Stimulated activated CD8-positive, alpha-beta memory T cell treated with anti-CD3 and anti-CD28 coated beads, Interleukin-4, amount 100 ng/mL, for 4 hours (primary cell): ENCODE results near the gene CCHCR1.

Experiments
- DNase-seq, 2 donors: peaks; one replicate each; pipeline ENCODE4 v3.0.0-alpha.2; 2020; ENCODE audit warnings: low read depth in 2 of 2, low spot score in 1 of 2

The CCHCR1 gene

DNA sequence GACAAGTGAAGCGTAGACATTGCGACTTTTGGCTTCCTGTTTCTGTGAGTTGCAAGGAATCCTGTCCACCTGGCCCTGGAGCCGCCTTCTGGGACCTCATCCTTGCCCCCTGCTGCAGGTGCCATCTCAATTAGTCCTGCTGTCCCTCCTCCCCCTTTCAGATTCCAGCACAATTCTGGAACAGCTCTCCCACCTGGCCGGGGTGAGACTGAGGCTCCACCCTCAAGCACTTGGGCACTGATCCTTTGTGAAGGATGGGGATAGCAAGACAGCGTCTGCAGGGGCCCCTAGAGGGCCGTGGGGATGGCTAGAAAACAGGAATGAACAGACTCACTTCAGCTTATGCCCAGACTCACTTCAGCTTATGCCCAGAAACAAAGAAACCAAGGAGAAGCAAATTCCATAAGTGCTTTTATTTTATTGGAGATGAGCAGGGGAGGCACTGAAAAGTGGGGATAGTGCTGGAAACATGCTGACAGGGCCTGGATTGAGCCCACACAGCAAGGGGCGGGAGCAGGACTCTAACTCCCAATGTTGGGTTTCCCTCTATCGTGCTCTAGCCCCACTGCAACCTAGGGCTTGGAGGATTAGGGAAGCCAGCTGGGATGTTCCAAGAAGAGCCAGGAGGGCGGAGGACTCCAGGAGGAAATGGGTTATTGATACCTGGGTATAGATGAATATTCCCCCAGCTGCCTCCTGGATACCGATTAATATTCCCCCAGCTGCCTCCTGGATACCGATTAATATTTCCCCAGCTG is 46.6 kb downstream of the CCHCR1 start:
- no peak for DNase-seq

DNA sequence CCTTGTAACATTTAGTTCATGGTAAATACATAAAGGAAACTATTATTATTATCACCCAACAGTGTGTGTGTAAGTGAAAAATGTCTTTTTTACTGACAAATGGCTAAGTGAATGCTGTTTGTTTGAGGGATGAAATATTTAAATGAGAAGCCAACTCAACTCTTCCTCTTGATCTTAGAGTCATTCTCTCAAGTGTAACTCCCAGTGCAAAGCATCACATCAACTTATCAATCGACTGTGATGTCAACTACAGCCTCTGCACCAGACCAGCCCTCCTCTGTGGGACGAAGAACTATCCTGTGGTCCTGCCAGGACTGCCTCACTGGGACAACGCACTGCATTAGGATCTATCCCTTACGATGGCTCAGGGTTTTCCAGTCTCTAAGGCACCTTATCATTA is 50.5 kb downstream of the CCHCR1 start:
- no peak for DNase-seq

DNA sequence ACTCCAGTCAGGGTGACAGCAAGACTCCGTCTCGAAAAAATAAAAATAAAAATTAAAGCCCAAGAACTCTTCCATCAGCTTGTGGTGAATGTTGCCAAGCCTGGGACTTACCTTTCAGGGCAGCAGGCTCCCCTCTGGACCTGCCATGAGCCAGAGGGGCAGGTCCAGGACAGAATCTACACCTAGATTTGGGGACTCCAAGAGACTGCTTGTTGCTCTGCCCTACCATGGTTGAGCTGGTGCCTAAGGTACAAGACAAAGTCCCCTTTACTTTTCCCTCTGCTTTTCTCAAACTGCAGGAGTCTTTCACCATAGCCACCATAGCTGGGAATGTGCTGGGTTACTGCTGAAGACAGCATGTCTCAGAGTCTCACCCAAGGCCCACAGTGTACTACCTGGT is 54.5 kb downstream of the CCHCR1 start:
- DNase-seq = no peak

DNA sequence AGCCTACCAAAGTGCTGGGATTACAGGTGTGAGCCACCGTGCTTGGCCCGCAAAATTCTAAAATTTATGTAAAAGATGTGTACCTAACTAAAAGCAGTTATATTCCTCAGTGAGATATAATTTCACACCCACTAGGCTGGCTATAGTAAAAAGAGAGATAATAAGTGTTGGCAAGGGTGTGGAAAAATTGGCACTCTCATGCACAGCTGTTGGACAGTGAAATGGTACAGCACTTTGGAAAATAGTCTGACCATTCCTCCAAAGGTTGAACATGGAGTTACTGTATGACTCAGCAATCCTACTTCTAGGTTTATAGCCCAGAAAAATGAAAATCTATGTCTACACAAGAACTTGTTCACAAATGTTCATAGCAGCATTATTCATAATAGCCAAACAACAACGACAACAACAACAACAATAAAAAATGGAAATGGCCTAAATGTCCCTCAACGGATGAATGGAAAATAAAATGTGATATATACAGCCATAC is 59.1 kb downstream of the CCHCR1 start:
- no peak for DNase-seq

DNA sequence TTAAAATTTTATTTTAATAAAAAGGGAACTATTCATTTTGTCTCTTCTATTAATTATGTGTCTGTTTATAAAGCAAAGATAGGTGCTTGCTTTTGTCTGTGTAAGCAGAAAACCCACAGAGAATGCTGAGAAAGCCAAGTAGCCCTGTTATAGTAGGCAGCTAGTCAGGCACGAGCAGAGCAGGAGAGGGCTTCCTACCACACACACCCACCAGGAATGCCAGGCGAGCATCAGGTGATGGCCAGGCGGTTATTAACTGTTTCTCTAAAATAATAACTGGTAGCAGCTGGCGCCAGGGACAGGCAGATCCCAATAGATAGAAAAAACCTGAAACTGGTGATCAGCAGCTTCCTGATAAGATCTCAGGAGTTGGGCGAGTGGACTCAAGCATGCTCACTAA is 60.9 kb downstream of the CCHCR1 start:
- DNase-seq = no peak

DNA sequence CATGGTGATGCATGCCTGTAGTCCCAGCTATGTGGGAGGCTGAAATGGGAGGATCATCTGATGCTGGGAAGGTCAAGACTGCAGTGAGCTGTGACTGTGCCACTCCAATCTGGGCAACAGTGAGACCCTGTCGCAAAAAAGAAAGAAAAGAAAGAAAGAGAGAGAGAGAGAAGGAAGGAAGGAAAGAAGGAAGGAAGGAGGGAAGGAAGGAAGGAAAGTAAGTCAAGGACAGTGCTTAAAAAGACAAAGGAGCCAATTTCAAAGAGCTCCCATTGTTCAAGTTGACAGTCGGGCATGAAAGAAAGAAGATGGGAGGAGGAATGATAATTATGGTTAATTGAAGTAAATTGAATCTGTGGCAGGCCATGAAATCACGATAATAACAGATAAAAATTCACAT is 61.4 kb downstream of the CCHCR1 start:
- no peak for DNase-seq

DNA sequence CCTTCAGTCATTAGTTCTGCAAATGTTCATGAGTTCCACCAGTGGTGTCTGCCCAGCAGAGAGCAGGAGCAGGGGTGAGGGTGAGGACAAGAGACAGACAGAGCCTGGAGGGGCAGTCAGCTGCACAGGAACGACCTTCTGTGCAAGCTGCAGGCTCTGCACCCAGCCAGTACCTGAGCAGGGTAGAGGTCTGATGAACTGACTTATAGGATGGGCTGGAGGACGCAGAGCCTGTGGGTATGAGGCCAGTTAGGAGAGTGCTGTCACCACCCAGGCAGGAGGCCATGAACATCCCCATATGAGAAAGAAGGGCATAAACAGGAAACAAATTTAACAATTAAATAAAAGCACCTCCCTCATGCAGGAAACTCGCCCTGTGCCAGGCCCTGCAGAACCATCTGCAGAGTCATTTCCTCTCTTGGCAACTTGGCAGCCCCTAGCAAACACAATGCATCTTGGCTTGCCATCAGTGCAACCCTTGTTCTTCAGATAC is 63.2 kb downstream of the CCHCR1 start:
- DNase-seq = no peak

DNA sequence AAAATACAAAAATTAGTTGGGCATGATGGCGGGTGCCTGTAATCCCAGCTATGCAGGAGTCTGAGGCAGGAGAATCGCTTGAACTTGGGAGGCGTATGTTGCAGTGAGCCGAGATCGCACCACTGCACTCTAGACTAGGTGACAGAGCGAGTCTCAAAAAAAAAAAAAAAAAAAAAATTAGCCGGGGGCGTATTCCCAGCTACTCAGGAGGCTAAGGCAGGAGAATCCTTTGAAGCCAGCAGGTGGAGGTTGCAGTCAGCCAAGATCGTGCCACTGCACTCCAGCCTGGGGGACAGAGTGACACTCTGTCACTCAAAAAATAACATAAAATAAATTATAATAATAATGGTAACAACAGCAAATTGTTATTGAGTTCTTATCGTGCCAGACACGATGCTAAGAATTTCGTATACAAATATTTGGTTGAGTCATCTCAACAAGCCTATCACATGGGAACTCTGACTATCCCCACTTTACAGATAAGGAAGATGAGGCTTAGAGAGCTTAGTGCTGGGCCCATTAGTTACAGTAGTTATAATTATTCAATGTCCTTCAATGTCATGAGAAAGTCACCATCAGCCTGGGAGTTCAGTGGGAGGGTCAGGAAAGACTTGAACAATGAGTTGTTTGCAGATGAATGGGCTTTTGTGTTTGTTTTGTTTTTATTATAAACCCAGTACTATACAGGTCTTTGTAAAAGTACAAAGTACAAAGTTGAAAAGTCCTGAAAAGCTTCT is 64.7 kb downstream of the CCHCR1 start:
- no peak for DNase-seq
